Bronchial epithelial cell (primary cell): ENCODE measurements around the gene TLCD3B. TPM values are rescaled to one million over a fixed set of nuclear protein-coding genes. Genes with fewer than 3 reads are reported as not detected.

Experiments
- DNase-seq: peaks from one replicate; pipeline ENCODE4 v3.0.0-alpha.2; 2010; ENCODE audit warnings: low read depth
- FAIRE-seq: peaks from 2 replicates; lab custom pipeline; 2011; peaks lifted over from hg19 to GRCh38; lab: Jason Lieb, UNC
- H3K27me3 ChIP-seq: 2 replicates; pipeline ENCODE4 v1.5.1; 2011; ENCODE audit warnings: low read length; ENCODE audit not compliant: control insufficient read depth, insufficient read depth
- H3K36me3 ChIP-seq: 2 replicates; pipeline ENCODE4 v1.5.1; 2011; ENCODE audit warnings: low read length; ENCODE audit not compliant: control insufficient read depth, insufficient read depth
- H3K4me3 ChIP-seq: 2 replicates; pipeline ENCODE4 v1.5.1; 2011; ENCODE audit warnings: mild to moderate bottlenecking, low read depth, low read length, control low read depth
- CTCF ChIP-seq: IDR thresholded peaks from 2 replicates; pipeline ENCODE4 v1.5.1; 2011; ENCODE audit warnings: mild to moderate bottlenecking, moderate library complexity, low read length, control low read depth, inconsistent platforms; ENCODE audit not compliant: insufficient read depth, severe bottlenecking
- total RNA-seq: library from RNA; depleted of rRNA; stranded (reverse); fragments of >200 nt; gene quantifications from 2 replicates; pipeline ENCODE4 v1.2.1, GENCODE V29; 2014

Gene TLCD3B, protein sequence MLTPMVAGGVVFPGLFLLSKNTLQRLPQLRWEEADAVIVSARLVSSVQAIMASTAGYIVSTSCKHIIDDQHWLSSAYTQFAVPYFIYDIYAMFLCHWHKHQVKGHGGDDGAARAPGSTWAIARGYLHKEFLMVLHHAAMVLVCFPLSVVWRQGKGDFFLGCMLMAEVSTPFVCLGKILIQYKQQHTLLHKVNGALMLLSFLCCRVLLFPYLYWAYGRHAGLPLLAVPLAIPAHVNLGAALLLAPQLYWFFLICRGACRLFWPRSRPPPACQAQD
- total RNA-seq, result not detected in 2 replicates

GRCh38 chr16:30030841-30031413 is at the start of gene TLCD3B:
TSS of gene TLCD3B (minus strand) at chr16:30031271. CDS start at chr16:30030527, 744 bp downstream.
- Histone ChIP-seq H3K36me3 (no peaks in the 10 kb centered on the region), H3K27me3 (peaks cover 35% of the 10 kb centered on the region), H3K4me3 (no peak within 1 kb of the TSS)
- FAIRE-seq (no peak), DNase-seq (no peak)
- no peak for TF ChIP-seq CTCF

GRCh38 chr16:30079480-30079879 is 48.4 kb upstream of the TLCD3B start:
- no peak for FAIRE-seq
- peaks cover 39% of the 10 kb centered on the region for H3K36me3 ChIP-seq
- DNase-seq, result no peak

GRCh38 chr16:30078744-30079143 is 47.7 kb upstream of the TLCD3B start:
- no peak for FAIRE-seq
- H3K36me3 ChIP-seq, result peaks cover 33% of the 10 kb centered on the region

More at GRCh38 chr16:30079480-30079879, 48.4 kb upstream of the TLCD3B start:
- Histone ChIP-seq H3K27me3 (no peaks in the 10 kb centered on the region), H3K4me3 (no peak overlapping the region)
- TF ChIP-seq CTCF, result no peak

GRCh38 chr16:30077656-30078055 is 46.6 kb upstream of the TLCD3B start:
- Histone ChIP-seq H3K27me3 (no peaks in the 10 kb centered on the region), H3K4me3 (no peak overlapping the region), H3K36me3 (peaks cover 23% of the 10 kb centered on the region)
- DNase-seq, result no peak
- FAIRE-seq, result no peak
- no peak for TF ChIP-seq CTCF

More at GRCh38 chr16:30078744-30079143, 47.7 kb upstream of the TLCD3B start:
- Histone ChIP-seq H3K4me3 (no peak overlapping the region), H3K27me3 (no peaks in the 10 kb centered on the region)
- TF ChIP-seq CTCF, result no peak
- DNase-seq, result no peak

DNA sequence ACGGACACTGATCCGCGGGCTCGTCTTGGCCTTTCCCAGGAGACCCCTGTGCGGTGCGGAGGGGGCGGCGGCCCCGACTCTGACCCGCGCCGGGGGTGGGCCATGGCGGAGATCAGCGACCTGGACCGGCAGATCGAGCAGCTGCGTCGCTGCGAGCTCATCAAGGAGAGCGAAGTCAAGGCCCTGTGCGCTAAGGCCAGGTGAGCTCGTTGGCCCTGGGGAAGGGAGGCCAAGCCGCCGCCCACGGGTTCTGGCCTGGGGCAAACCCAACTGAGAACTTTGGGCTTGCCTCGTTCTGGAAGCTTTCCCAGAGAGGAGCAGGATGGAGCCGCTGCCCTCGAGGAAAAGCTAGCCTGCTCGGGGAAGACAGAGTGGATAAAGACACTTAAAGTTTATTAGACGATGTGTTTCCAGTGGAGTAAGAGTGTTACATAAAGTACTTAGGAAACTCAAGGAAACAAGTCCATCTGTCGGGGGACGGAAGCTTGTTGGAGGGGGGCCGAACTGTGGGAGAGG is 45.3 kb upstream of the TLCD3B start:
- Histone ChIP-seq H3K4me3 (peak overlapping the region; percentile 91), H3K36me3 (peaks cover 16% of the 10 kb centered on the region), H3K27me3 (no peaks in the 10 kb centered on the region)
- DNase-seq (no peak), FAIRE-seq (no peak)
- no peak for TF ChIP-seq CTCF
